ENCODE data around the gene STAG3. TPM values are rescaled to one million over a fixed set of nuclear protein-coding genes. Genes with fewer than 3 reads are reported as not detected.

STAG3 gene
- 1.3 TPM for total RNA-seq

GRCh38 chr7:100177045-100178001 lies at the start of gene STAG3, which contains the start of gene GPC2:
Gene STAG3, plus strand, starts transcription at chr7:100177918. Its CDS starts 2,639 bp downstream, at chr7:100180557.
Gene GPC2, minus strand, starts transcription at chr7:100177381. Its CDS starts 182 bp downstream, at chr7:100177199.

GRCh38 chr7:100148559-100149328 lies 29.0 kb upstream of the STAG3 start, which contains the start of gene LAMTOR4:
Gene LAMTOR4, plus strand, starts transcription at chr7:100148918. Its CDS starts 55 bp downstream, at chr7:100148973.

GRCh38 chr7:100158229-100159098 lies 19.3 kb upstream of the STAG3 start, which contains the start of gene TRAPPC14:
Gene TRAPPC14, minus strand, starts transcription at chr7:100158723. Its CDS starts 224 bp downstream, at chr7:100158499.

GRCh38 chr7:100219801-100220585 lies 42.3 kb downstream of the STAG3 start, which contains the start of gene PVRIG:
Gene PVRIG, plus strand, starts transcription at chr7:100219949. Its CDS starts 22 bp downstream, at chr7:100219971.

Other genes with a start within 250 kb of the STAG3 start
- gene GJC3, start 248.3 kb upstream of the STAG3 start, total RNA-seq = not detected
- gene AZGP1, start 201.9 kb upstream of the STAG3 start, total RNA-seq = not detected
- gene ZKSCAN1, start 162.3 kb upstream of the STAG3 start, total RNA-seq = 87.0 TPM
- 21.3 TPM for gene ZSCAN21, start 128.1 kb upstream of the STAG3 start, total RNA-seq
- 72.9 TPM for gene ZNF3, start 96.2 kb upstream of the STAG3 start, total RNA-seq
- gene COPS6, start 88.9 kb upstream of the STAG3 start, total RNA-seq = 35.7 TPM
- gene MCM7, start 76.5 kb upstream of the STAG3 start, total RNA-seq = 76.1 TPM
- gene AP4M1, start 76.3 kb upstream of the STAG3 start, total RNA-seq = 29.7 TPM
- 27.9 TPM for gene TAF6, start 58.6 kb upstream of the STAG3 start, total RNA-seq
- 22.5 TPM for gene CNPY4, start 58.3 kb upstream of the STAG3 start, total RNA-seq
- 8.1 TPM for gene MBLAC1, start 51.0 kb upstream of the STAG3 start, total RNA-seq
- gene LAMTOR4, start 29.0 kb upstream of the STAG3 start, total RNA-seq = 31.0 TPM
- 19.7 TPM for gene TRAPPC14, start 19.2 kb upstream of the STAG3 start, total RNA-seq
- 7.2 TPM for gene GAL3ST4, start 9.3 kb upstream of the STAG3 start, total RNA-seq
- 67.3 TPM for gene GPC2, start 537 bp upstream of the STAG3 start, total RNA-seq
- gene PVRIG, start 42.0 kb downstream of the STAG3 start, total RNA-seq = not detected
- gene SPDYE3, start 129.8 kb downstream of the STAG3 start, total RNA-seq = not detected
- gene PILRB, start 180.2 kb downstream of the STAG3 start, total RNA-seq = 35.4 TPM
- 3.8 TPM for gene PILRA, start 195.6 kb downstream of the STAG3 start, total RNA-seq